Activated T-cell treated with anti-CD3 and anti-CD28 coated beads, Interleukin-2, amount 50 U/mL, for 48 hours (primary cell): ENCODE results near the gene VPS13D.

Experiments
- DNase-seq, 2 experiments: peaks; one replicate each; pipeline ENCODE4 v3.0.0-alpha.2; 2020

The VPS13D gene

GRCh38 chr1:12229835-12230548, at the start of gene VPS13D:
TSS of gene VPS13D (plus strand) at chr1:12230030. CDS start at chr1:12234267, 4,237 bp downstream.
- peak; percentile 90 to 91 for DNase-seq

GRCh38 chr1:12180315-12180714, 49.5 kb upstream of the VPS13D start:
- DNase-seq: no peak

- no peak for DNase-seq
These were observed 48.9 kb upstream of the VPS13D start for GRCh38 chr1:12180903-12181302.

GRCh38 chr1:12181568-12181967, 48.3 kb upstream of the VPS13D start:
- no peak for DNase-seq

GRCh38 chr1:12182410-12182984, 47.3 kb upstream of the VPS13D start:
- DNase-seq: no peak

- no peak for DNase-seq
These were observed 46.6 kb upstream of the VPS13D start for GRCh38 chr1:12183095-12183794.

- DNase-seq: no peak
These were observed 45.7 kb upstream of the VPS13D start for GRCh38 chr1:12184008-12184681.

- no peak for DNase-seq
These were observed 44.6 kb upstream of the VPS13D start for GRCh38 chr1:12185036-12185917.

GRCh38 chr1:12185918-12186678, 43.7 kb upstream of the VPS13D start:
- no peak for DNase-seq

- no peak for DNase-seq
These were observed 43.2 kb upstream of the VPS13D start for GRCh38 chr1:12186679-12186985.

GRCh38 chr1:12188115-12188514, 41.7 kb upstream of the VPS13D start:
- DNase-seq: no peak

- DNase-seq: no peak
These were observed 41.0 kb upstream of the VPS13D start for GRCh38 chr1:12188657-12189327.

- DNase-seq: no peak
These were observed 40.5 kb upstream of the VPS13D start for GRCh38 chr1:12189328-12189682.

- DNase-seq: no peak
These were observed 38.4 kb upstream of the VPS13D start for GRCh38 chr1:12191242-12192032.

GRCh38 chr1:12194666-12195216, 35.1 kb upstream of the VPS13D start:
- DNase-seq: no peak

GRCh38 chr1:12195416-12195815, 34.4 kb upstream of the VPS13D start:
- DNase-seq: no peak

- DNase-seq: peak in 1 of 2 experiments; percentile 31
These were observed 33.0 kb upstream of the VPS13D start for GRCh38 chr1:12196641-12197482.

- no peak for DNase-seq
These were observed 32.3 kb upstream of the VPS13D start for GRCh38 chr1:12197483-12197880.

GRCh38 chr1:12200208-12200607, 29.6 kb upstream of the VPS13D start:
- DNase-seq: no peak
